Measurements from ENCODE around the gene ZNF197. TPM values are rescaled to one million over a fixed set of nuclear protein-coding genes. Genes with fewer than 3 reads are reported as not detected.

Gene ZNF197
- total and polyA plus RNA-seq, 2 experiments from 2014 or later: 5.6 to 18.9 TPM

- DNase-seq (ENCODE audit: low spot score): no peak
- Mint-ChIP-seq H3K36me3 (ENCODE audit: low read depth) (peaks cover 52% of the 10 kb centered on the region), H3K4me1 (peaks cover 3% of the 10 kb centered on the region)
Measured at GRCh38 chr3:44680921-44681455, 56.2 kb downstream of the ZNF197 start.

More at GRCh38 chr3:44680921-44681455, 56.2 kb downstream of the ZNF197 start:
- TF ChIP-seq JUNB (IDR thresholded peaks at IDR 0.05; ENCODE audit: unreplicated experiment) (no peak), CREB1 (CRISPR knock-in tag; IDR thresholded peaks at IDR 0.05; ENCODE audit: low read depth) (no peak), NANOG (IDR thresholded peaks at IDR 0.05; ENCODE audit: borderline replicate concordance) (no peak), EZH2phosphoT487 (IDR thresholded peaks at IDR 0.05; ENCODE audit: unreplicated experiment) (no peak), POLR2AphosphoS5 (IDR thresholded peaks at IDR 0.05; ENCODE audit: low read depth) (no peak), CTCF (conservative IDR thresholded peaks at IDR 0.05; ENCODE audit: low read depth in 2 of 2) (no peak), STAT1 (IDR thresholded peaks at IDR 0.05; ENCODE audit: unreplicated experiment) (no peak), ETS1 (IDR thresholded peaks at IDR 0.05) (no peak), EZH2 (IDR thresholded peaks at IDR 0.05; ENCODE audit: low read depth, unreplicated experiment) (no peak), ZNF331 (CRISPR knock-in tag; IDR thresholded peaks at IDR 0.05; ENCODE audit: low read depth) (no peak), ZNF114 (CRISPR knock-in tag; IDR thresholded peaks at IDR 0.05) (no peak), REST (IDR thresholded peaks at IDR 0.05; ENCODE audit: unreplicated experiment) (no peak), ZNF462 (CRISPR knock-in tag; IDR thresholded peaks at IDR 0.05) (no peak)
- no peak for ATAC-seq
- Histone ChIP-seq H3K79me2 (replicated peaks; ENCODE audit: insufficient read depth) (no peaks in the 10 kb centered on the region), H3K36me3 (ENCODE audit: insufficient read depth) (no peaks in the 10 kb centered on the region), H3K4me1 (ENCODE audit: insufficient read depth) (0 out of 2 replicates have a peak, but pooled peaks cover 3% of the 10 kb centered on the region), H4K20me1 (replicated peaks; ENCODE audit: insufficient read depth) (no peaks in the 10 kb centered on the region; the same call in 1 of the 2 replicates), H3K27ac (ENCODE audit: low read depth) (no peak overlapping the region), H3K27me3 (ENCODE audit: insufficient read depth) (no peaks in the 10 kb centered on the region), H3F3A (replicated peaks; ENCODE audit: low read depth) (no peaks in the 10 kb centered on the region), H3K4me2 (no peak overlapping the region), H3K4me3 (no peak overlapping the region), H3K9me2 (ENCODE audit: insufficient read depth) (0 out of 2 replicates have a peak, but pooled peaks cover 9% of the 10 kb centered on the region), H2AFZ (no peak overlapping the region)
- Mint-ChIP-seq H3K9me3 (peaks cover 52% of the 10 kb centered on the region), H3K4me3 (no peak overlapping the region), H3K27me3 (ENCODE audit: insufficient read depth, low read depth, poor library complexity) (no peaks in the 10 kb centered on the region), H3K27ac (no peak overlapping the region)

Data from GM23338 (cell line).